ENCODE measurements around the gene TRPV3. TPM values are rescaled to one million over a fixed set of nuclear protein-coding genes. Genes with fewer than 3 reads are reported as not detected.
"Not testable (repeated sequence)": the region's sequence is repeated elsewhere in the genome, so short reads cannot be mapped to it uniquely, and the experiment has no call there.

Gene TRPV3
- total RNA-seq, 1 donor from 2014 or later = 2.1 TPM

GRCh38 chr17:3583456-3583855 is 25.8 kb upstream of the TRPV3 start:
- peaks cover 16% of the 10 kb centered on the region for H3K36me3 Mint-ChIP-seq (ENCODE audit: low read depth)
- no peak overlapping the region for H3K27ac Mint-ChIP-seq (ENCODE audit: unreplicated experiment)
- DNase-seq (ENCODE audit: low read depth, low spot score) = no peak
- no peaks in the 10 kb centered on the region for H3K9me3 Mint-ChIP-seq
- H3K4me1 Mint-ChIP-seq = no peaks in the 10 kb centered on the region
- H3K27me3 Mint-ChIP-seq (ENCODE audit: low read depth) = no peaks in the 10 kb centered on the region
- H3K4me3 Mint-ChIP-seq = no peak overlapping the region
- TF ChIP-seq CTCF (conservative IDR thresholded peaks at IDR 0.05) = no peak

DNA sequence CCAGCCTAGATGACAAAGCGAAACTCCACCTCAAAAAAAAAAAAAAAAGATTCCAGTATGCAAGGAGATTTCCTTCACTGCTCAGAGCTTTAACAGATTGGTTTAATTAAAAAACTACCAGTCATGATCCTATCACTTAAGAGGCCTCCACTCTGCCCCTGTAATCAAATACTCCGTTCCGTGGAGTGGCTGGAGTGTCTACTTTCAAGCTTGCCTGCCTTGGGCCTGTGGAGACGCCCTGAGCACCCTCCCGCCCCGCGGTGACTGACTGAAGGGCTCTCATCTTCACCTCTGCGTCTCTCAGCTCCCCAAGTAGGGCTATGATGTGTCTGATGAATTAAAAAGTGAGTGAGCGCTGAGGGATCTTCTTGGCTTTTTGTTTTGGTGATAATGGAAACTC is 25.3 kb upstream of the TRPV3 start:
- no peak for DNase-seq (ENCODE audit: low read depth, low spot score)
- H3K36me3 Mint-ChIP-seq (ENCODE audit: low read depth) = peaks cover 16% of the 10 kb centered on the region
- H3K9me3 Mint-ChIP-seq = no peaks in the 10 kb centered on the region
- TF ChIP-seq CTCF (conservative IDR thresholded peaks at IDR 0.05) = no peak
- no peak overlapping the region for H3K27ac Mint-ChIP-seq (ENCODE audit: unreplicated experiment)
- no peaks in the 10 kb centered on the region for H3K27me3 Mint-ChIP-seq (ENCODE audit: low read depth)
- no peaks in the 10 kb centered on the region for H3K4me1 Mint-ChIP-seq
- no peak overlapping the region for H3K4me3 Mint-ChIP-seq

GRCh38 chr17:3578667-3579066 is 21.1 kb upstream of the TRPV3 start:
- not testable (repeated sequence) for H3K9me3 Mint-ChIP-seq; H3K27ac Mint-ChIP-seq (ENCODE audit: unreplicated experiment); H3K4me1 Mint-ChIP-seq; H3K27me3 Mint-ChIP-seq (ENCODE audit: low read depth); DNase-seq (ENCODE audit: low read depth, low spot score); H3K4me3 Mint-ChIP-seq
- peaks cover 16% of the 10 kb centered on the region for H3K36me3 Mint-ChIP-seq (ENCODE audit: low read depth)

GRCh38 chr17:3576970-3577369 is 19.4 kb upstream of the TRPV3 start:
- H3K9me3 Mint-ChIP-seq = no peaks in the 10 kb centered on the region
- H3K36me3 Mint-ChIP-seq (ENCODE audit: low read depth) = peaks cover 12% of the 10 kb centered on the region
- H3K4me1 Mint-ChIP-seq = no peaks in the 10 kb centered on the region
- H3K4me3 Mint-ChIP-seq = no peak overlapping the region
- no peak for DNase-seq (ENCODE audit: low read depth, low spot score)
- no peak for TF ChIP-seq CTCF (conservative IDR thresholded peaks at IDR 0.05)
- no peaks in the 10 kb centered on the region for H3K27me3 Mint-ChIP-seq (ENCODE audit: low read depth)
- no peak overlapping the region for H3K27ac Mint-ChIP-seq (ENCODE audit: unreplicated experiment)

DNA sequence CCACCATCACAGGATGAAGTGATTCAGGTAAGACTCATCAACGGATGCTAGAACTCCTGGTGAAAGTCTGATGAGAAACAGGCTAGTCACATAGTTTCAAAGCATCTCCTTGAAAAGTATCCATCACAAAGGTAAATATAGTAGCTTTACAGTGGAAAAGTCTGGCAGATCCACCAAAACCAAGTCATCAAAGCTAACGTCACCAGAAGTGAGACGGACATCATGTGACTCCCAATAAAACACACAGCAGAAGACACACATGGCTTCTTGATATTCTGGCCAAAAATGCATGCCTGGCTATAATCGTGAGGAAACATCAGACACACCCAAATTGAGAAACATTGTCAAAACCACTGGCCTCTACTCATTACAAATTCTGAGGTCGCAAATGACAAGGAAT is 17.9 kb upstream of the TRPV3 start:
- Mint-ChIP-seq H3K27ac (ENCODE audit: unreplicated experiment) (no peak overlapping the region), H3K9me3 (no peaks in the 10 kb centered on the region), H3K4me3 (no peak overlapping the region), H3K36me3 (ENCODE audit: low read depth) (peaks cover 9% of the 10 kb centered on the region), H3K4me1 (no peaks in the 10 kb centered on the region), H3K27me3 (ENCODE audit: low read depth) (no peaks in the 10 kb centered on the region)
- DNase-seq (ENCODE audit: low read depth, low spot score) = no peak
- TF ChIP-seq CTCF (conservative IDR thresholded peaks at IDR 0.05) = no peak

- Mint-ChIP-seq H3K36me3 (ENCODE audit: low read depth) (peaks cover 7% of the 10 kb centered on the region), H3K4me1 (no peaks in the 10 kb centered on the region), H3K9me3 (no peaks in the 10 kb centered on the region), H3K4me3 (no peak overlapping the region), H3K27me3 (ENCODE audit: low read depth) (no peaks in the 10 kb centered on the region), H3K27ac (ENCODE audit: unreplicated experiment) (no peak overlapping the region)
- no peak for DNase-seq (ENCODE audit: low read depth, low spot score)
- no peak for TF ChIP-seq CTCF (conservative IDR thresholded peaks at IDR 0.05)
These were observed 16.6 kb upstream of the TRPV3 start for GRCh38 chr17:3574231-3574630.
